Measurements from ENCODE around the gene AGBL4.

AGBL4 gene

GRCh38 chr1:49694251-49694827 is 329.4 kb downstream of the AGBL4 start:
- no peak for DNase-seq (ENCODE audit: extremely low read depth, low read depth)
- TF ChIP-seq CTCF (IDR thresholded peaks at IDR 0.05; ENCODE audit: low read depth, low read length): no peak

- no peak for TF ChIP-seq CTCF (IDR thresholded peaks at IDR 0.05; ENCODE audit: low read depth, low read length)
- DNase-seq (ENCODE audit: extremely low read depth, low read depth): no peak
Observed at GRCh38 chr1:49686107-49686506, 337.6 kb downstream of the AGBL4 start.

- no peak for TF ChIP-seq CTCF (IDR thresholded peaks at IDR 0.05; ENCODE audit: low read depth, low read length)
- DNase-seq (ENCODE audit: extremely low read depth, low read depth): no peak
Observed at GRCh38 chr1:49677706-49678105, 346.0 kb downstream of the AGBL4 start.

GRCh38 chr1:49651136-49651535 is 372.6 kb downstream of the AGBL4 start:
- TF ChIP-seq CTCF (IDR thresholded peaks at IDR 0.05; ENCODE audit: low read depth, low read length): no peak
- no peak for DNase-seq (ENCODE audit: extremely low read depth, low read depth)

- no peak for TF ChIP-seq CTCF (IDR thresholded peaks at IDR 0.05; ENCODE audit: low read depth, low read length)
- DNase-seq (ENCODE audit: extremely low read depth, low read depth): no peak
Observed at GRCh38 chr1:49630156-49630555, 393.6 kb downstream of the AGBL4 start.

GRCh38 chr1:49627781-49628180 is 396.0 kb downstream of the AGBL4 start:
- DNase-seq (ENCODE audit: extremely low read depth, low read depth): no peak
- TF ChIP-seq CTCF (IDR thresholded peaks at IDR 0.05; ENCODE audit: low read depth, low read length): no peak

- no peak for DNase-seq (ENCODE audit: extremely low read depth, low read depth)
- no peak for TF ChIP-seq CTCF (IDR thresholded peaks at IDR 0.05; ENCODE audit: low read depth, low read length)
Observed at GRCh38 chr1:49626472-49626871, 397.3 kb downstream of the AGBL4 start.

All from AG09319 (cell line).